ENCODE data around the gene DPP6. TPM values are rescaled to one million over a fixed set of nuclear protein-coding genes. Genes with fewer than 3 reads are reported as not detected.

DPP6 gene
- total and polyA plus RNA-seq, 2 donors (not counting 1 experiment from before 2014, with no cell fraction given), result not detected

- Mint-ChIP-seq H3K27ac (no peak overlapping the region), H3K9me3 (ENCODE audit: insufficient read depth) (peaks cover 17% of the 10 kb centered on the region), H3K27me3 (no peaks in the 10 kb centered on the region), H3K4me3 (no peak overlapping the region), H3K4me1 (peaks cover 6% of the 10 kb centered on the region)
- H3K79me2 ChIP-seq (ENCODE audit: control insufficient read depth, insufficient read depth, low read length), result no peaks in the 10 kb centered on the region
- no peak overlapping the region for H3K4me3 ChIP-seq (ENCODE audit: control extremely low read depth in 1 of 5, extremely low read depth in 1 of 5, insufficient read depth in 1 of 5, low read depth in 2 of 5, low read length in 4 of 5)
- intact Hi-C loops (cut with micrococcal nuclease), result no loop called here
- H3K27ac ChIP-seq (ENCODE audit: low read length in 2 of 2), result no peak overlapping the region
- no peak overlapping the region for H2AFZ ChIP-seq (ENCODE audit: insufficient read depth, low read depth, low read length, poor library complexity, severe bottlenecking)
- TF ChIP-seq EZH2 (IDR thresholded peaks at IDR 0.05; ENCODE audit: borderline replicate concordance, insufficient read depth, low read depth, low read length, poor library complexity, severe bottlenecking), result no peak
- TF ChIP-seq CTCF (IDR thresholded peaks at IDR 0.05), result no peak
- ATAC-seq (ENCODE audit: low read depth) (no peak), DNase-seq (no peak)
- peaks cover 0 to 16% (median 0%) of the 10 kb centered on the region in 3 donors for H3K9me3 ChIP-seq (ENCODE audit: control extremely low read depth in 1 of 3, control insufficient read depth in 2 of 3, insufficient read depth in 1 of 3, low read length in 2 of 3)
- WGBS (ENCODE audit: insufficient coverage), result 86% methylated on average over 12 of the region's 16 CpGs
- H4K20me1 ChIP-seq (ENCODE audit: control insufficient read depth, insufficient read depth, low read length, poor library complexity, severe bottlenecking), result no peaks in the 10 kb centered on the region
- CTCF ChIA-PET, result no interaction called here
- no peaks in the 10 kb centered on the region for H3K36me3 ChIP-seq (replicated peaks in 1 of 2; ENCODE audit: control extremely low read depth in 1 of 2, control insufficient read depth in 1 of 2, extremely low read depth in 1 of 2, insufficient read depth in 2 of 2, low read length in 1 of 2)
- H3K27me3 ChIP-seq (replicated peaks in 1 of 4; ENCODE audit: control extremely low read depth in 1 of 4, control insufficient read depth in 3 of 4, insufficient read depth in 4 of 4, low read length in 3 of 4), result no peaks in the 10 kb centered on the region
- H3K9ac ChIP-seq (ENCODE audit: low read length), result no peak overlapping the region
- H3K4me1 ChIP-seq (ENCODE audit: control insufficient read depth in 2 of 2, insufficient read depth in 2 of 2, low read length in 2 of 2), result no peaks in the 10 kb centered on the region
- POLR2A ChIA-PET, result no interaction called here
- H3K4me2 ChIP-seq (replicated peaks; ENCODE audit: low read depth, low read length, poor library complexity, severe bottlenecking), result no peak overlapping the region
These were observed 729.4 kb downstream of the DPP6 start for GRCh38 chr7:154781369-154782303.

GRCh38 chr7:154783281-154783909 lies 731.2 kb downstream of the DPP6 start:
- WGBS (ENCODE audit: insufficient coverage), result 85% methylated on average over 17 of the region's 18 CpGs
- DNase-seq (no peak), ATAC-seq (ENCODE audit: low read depth) (no peak)
- no peaks in the 10 kb centered on the region for H3K4me1 ChIP-seq (ENCODE audit: control insufficient read depth in 2 of 2, insufficient read depth in 2 of 2, low read length in 2 of 2)
- no peaks in the 10 kb centered on the region for H3K79me2 ChIP-seq (ENCODE audit: control insufficient read depth, insufficient read depth, low read length)
- intact Hi-C loops (cut with micrococcal nuclease), result no loop called here
- no peaks in the 10 kb centered on the region for H3K27me3 ChIP-seq (replicated peaks in 1 of 4; ENCODE audit: control extremely low read depth in 1 of 4, control insufficient read depth in 3 of 4, insufficient read depth in 4 of 4, low read length in 3 of 4)
- H3K27me3 Mint-ChIP-seq, result no peaks in the 10 kb centered on the region
- no peak overlapping the region for H3K9ac ChIP-seq (ENCODE audit: low read length)
- H4K20me1 ChIP-seq (ENCODE audit: control insufficient read depth, insufficient read depth, low read length, poor library complexity, severe bottlenecking), result no peaks in the 10 kb centered on the region
- no peak overlapping the region for H3K4me3 ChIP-seq (ENCODE audit: control extremely low read depth in 1 of 5, extremely low read depth in 1 of 5, insufficient read depth in 1 of 5, low read depth in 2 of 5, low read length in 4 of 5)
- no peak overlapping the region for H3K4me2 ChIP-seq (replicated peaks; ENCODE audit: low read depth, low read length, poor library complexity, severe bottlenecking)
- H3K9me3 Mint-ChIP-seq (ENCODE audit: insufficient read depth), result peaks cover 17% of the 10 kb centered on the region
- H3K4me3 Mint-ChIP-seq, result no peak overlapping the region
- ChIA-PET POLR2A (no interaction called here), CTCF (no interaction called here)
- H3K27ac Mint-ChIP-seq, result no peak overlapping the region
- peaks cover 0 to 16% (median 0%) of the 10 kb centered on the region in 3 donors for H3K9me3 ChIP-seq (ENCODE audit: control extremely low read depth in 1 of 3, control insufficient read depth in 2 of 3, insufficient read depth in 1 of 3, low read length in 2 of 3)
- no peaks in the 10 kb centered on the region for H3K36me3 ChIP-seq (replicated peaks in 1 of 2; ENCODE audit: control extremely low read depth in 1 of 2, control insufficient read depth in 1 of 2, extremely low read depth in 1 of 2, insufficient read depth in 2 of 2, low read length in 1 of 2)
- H3K27ac ChIP-seq (ENCODE audit: low read length in 2 of 2), result no peak overlapping the region
- no peaks in the 10 kb centered on the region for H3K4me1 Mint-ChIP-seq
- no peak overlapping the region for H2AFZ ChIP-seq (ENCODE audit: insufficient read depth, low read depth, low read length, poor library complexity, severe bottlenecking)
- no peak for TF ChIP-seq EZH2 (IDR thresholded peaks at IDR 0.05; ENCODE audit: borderline replicate concordance, insufficient read depth, low read depth, low read length, poor library complexity, severe bottlenecking)
- TF ChIP-seq CTCF (IDR thresholded peaks at IDR 0.05), result no peak

Data from B cell (primary cell).